Neural crest cell (in vitro differentiated cells): ENCODE results near the gene CCDC7. TPM values are rescaled to one million over a fixed set of nuclear protein-coding genes. Genes with fewer than 3 reads are reported as not detected.

Experiments used
- DNase-seq: peaks from one replicate; pipeline ENCODE4 v3.0.0; 2021; ENCODE audit warnings: low read depth, mixed read lengths, low spot score
- H3K27ac Mint-ChIP-seq: one replicate; pipeline ENCODE4 v1.8.0; 2021; ENCODE audit warnings: mild to moderate bottlenecking, mixed read lengths; ENCODE audit not compliant: unreplicated experiment
- H3K27me3 Mint-ChIP-seq: 2 replicates; pipeline ENCODE4 v1.8.0; 2021; ENCODE audit warnings: low read depth, mild to moderate bottlenecking, mixed read lengths
- H3K36me3 Mint-ChIP-seq: 2 replicates; pipeline ENCODE4 v1.8.0; 2021; ENCODE audit warnings: low read depth, mild to moderate bottlenecking, mixed read lengths
- H3K4me1 Mint-ChIP-seq: 2 replicates; pipeline ENCODE4 v1.8.0; 2021; ENCODE audit warnings: mixed read lengths
- H3K4me3 Mint-ChIP-seq: one replicate; pipeline ENCODE4 v1.8.0; 2021; ENCODE audit warnings: mild to moderate bottlenecking, mixed read lengths
- H3K9me3 Mint-ChIP-seq: 2 replicates; pipeline ENCODE4 v1.8.0; 2021; ENCODE audit warnings: mixed read lengths
- total RNA-seq: library from RNA; stranded (reverse); gene quantifications from 2 replicates; pipeline ENCODE4 v1.2.1, GENCODE V29; 2021
- TF ChIP-seq, protein P1 (sequence below): fragments of 200-600 bp; sonication (generic); conservative IDR thresholded peaks from 2 replicates; pipeline ENCODE4 v1.5.0; 2021; ENCODE audit warnings: antibody characterized with exemption, mild to moderate bottlenecking

Gene CCDC7
- total RNA-seq, 1 donor from 2014 or later = 5.2 TPM

DNA sequence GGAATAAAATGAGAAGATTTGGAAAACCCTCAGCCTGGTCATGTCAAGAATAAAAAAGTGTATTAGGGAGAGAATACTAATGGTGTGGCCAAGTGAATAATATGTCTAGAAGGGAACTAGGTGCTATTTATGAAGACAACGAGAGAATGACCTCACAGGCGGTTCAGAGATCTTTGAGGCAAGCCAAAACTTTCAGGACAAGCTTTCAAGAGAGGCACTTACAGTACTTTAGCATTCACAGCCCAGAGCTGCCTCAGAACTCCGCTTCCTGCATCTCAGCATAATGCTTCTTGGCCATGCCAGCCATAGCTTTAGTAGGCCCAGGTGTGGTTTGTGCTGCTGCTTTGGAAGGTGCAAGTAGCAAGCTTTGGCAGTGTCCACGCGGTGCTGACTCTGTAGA, 37.2 kb upstream of the CCDC7 start:
- H3K4me1 Mint-ChIP-seq = no peaks in the 10 kb centered on the region
- H3K9me3 Mint-ChIP-seq = no peaks in the 10 kb centered on the region
- TF ChIP-seq, protein P1, sequence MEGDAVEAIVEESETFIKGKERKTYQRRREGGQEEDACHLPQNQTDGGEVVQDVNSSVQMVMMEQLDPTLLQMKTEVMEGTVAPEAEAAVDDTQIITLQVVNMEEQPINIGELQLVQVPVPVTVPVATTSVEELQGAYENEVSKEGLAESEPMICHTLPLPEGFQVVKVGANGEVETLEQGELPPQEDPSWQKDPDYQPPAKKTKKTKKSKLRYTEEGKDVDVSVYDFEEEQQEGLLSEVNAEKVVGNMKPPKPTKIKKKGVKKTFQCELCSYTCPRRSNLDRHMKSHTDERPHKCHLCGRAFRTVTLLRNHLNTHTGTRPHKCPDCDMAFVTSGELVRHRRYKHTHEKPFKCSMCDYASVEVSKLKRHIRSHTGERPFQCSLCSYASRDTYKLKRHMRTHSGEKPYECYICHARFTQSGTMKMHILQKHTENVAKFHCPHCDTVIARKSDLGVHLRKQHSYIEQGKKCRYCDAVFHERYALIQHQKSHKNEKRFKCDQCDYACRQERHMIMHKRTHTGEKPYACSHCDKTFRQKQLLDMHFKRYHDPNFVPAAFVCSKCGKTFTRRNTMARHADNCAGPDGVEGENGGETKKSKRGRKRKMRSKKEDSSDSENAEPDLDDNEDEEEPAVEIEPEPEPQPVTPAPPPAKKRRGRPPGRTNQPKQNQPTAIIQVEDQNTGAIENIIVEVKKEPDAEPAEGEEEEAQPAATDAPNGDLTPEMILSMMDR = no peak
- H3K27me3 Mint-ChIP-seq = no peaks in the 10 kb centered on the region
- DNase-seq = no peak
- no peaks in the 10 kb centered on the region for H3K36me3 Mint-ChIP-seq
- no peak overlapping the region for H3K4me3 Mint-ChIP-seq
- H3K27ac Mint-ChIP-seq = no peak overlapping the region

DNA sequence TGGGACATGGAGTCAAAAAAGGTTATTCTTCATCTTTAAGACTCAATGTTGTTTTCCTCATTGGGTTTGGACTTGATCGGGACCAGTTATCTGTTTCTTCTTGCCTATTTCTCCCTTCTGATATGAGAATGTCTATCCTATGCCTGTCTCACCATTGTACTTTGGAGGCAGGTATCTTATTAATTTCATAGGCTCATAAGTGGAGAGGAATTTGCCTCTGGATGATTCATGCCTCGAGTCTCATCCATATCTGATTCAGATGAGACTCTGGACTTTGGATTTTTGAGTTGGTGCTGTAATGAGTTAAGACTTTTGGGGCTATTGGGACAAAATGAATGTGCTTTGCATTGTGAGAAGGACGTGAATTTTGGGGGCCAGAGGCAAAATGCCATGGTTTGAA, 36.2 kb upstream of the CCDC7 start:
- no peak overlapping the region for H3K27ac Mint-ChIP-seq
- TF ChIP-seq, protein P1 = no peak
- H3K36me3 Mint-ChIP-seq = no peaks in the 10 kb centered on the region
- H3K9me3 Mint-ChIP-seq = no peaks in the 10 kb centered on the region
- H3K4me1 Mint-ChIP-seq = no peaks in the 10 kb centered on the region
- no peaks in the 10 kb centered on the region for H3K27me3 Mint-ChIP-seq
- no peak overlapping the region for H3K4me3 Mint-ChIP-seq
- no peak for DNase-seq

DNA sequence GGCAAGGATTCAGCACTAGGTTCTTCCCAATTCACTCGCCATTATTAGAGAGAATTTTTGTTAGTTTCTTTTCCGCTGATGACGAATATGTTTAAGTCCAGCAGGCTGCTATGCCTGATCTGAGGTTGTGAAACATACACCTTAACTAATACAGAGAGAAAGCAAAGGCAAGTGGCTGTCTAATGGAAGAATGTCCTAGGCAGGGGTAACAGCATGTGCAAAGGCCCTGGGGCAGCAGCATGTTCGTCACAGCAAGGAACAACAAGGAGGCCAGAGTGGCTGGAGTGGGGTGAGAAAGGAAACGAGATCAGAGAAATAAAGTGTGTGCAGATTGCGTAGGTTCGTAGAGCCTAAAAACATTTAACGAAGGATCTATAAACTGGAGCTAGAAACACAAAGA, 35.4 kb upstream of the CCDC7 start:
- Mint-ChIP-seq H3K9me3 (no peaks in the 10 kb centered on the region), H3K4me1 (no peaks in the 10 kb centered on the region), H3K27ac (no peak overlapping the region), H3K27me3 (no peaks in the 10 kb centered on the region), H3K36me3 (no peaks in the 10 kb centered on the region), H3K4me3 (no peak overlapping the region)
- TF ChIP-seq, protein P1 = no peak
- DNase-seq = no peak

DNA sequence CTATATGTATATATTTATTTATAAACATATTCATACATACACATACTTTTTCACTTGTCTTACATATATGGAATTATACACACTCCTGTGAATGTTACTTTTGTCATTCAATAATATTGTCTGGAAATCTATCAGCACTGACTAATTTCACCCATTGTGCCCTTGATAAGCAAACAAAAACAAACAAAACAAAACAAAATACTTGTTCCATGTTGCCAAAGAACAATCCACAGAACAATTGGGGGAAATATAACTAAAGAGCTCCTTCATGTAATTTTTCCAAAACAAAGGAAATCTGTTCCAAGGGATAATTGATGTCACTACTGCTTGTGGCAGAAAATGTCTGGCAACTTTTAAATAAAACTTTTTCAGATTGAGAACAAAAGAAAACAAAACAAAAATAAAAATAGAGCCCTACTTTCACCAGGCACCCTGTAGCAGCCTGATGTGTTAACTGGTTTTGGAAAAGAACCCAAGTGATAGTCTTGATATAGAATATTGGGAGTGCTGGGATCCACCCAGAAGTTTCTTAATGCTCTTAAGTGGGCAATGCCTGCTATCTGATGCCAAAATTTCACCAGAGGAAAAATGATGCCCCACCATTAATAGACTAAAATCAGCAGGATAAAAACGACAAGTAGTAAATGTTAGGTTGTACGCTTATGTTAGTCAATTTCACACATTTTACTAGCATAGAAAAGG, 34.0 kb upstream of the CCDC7 start:
- TF ChIP-seq, protein P1 = no peak
- H3K4me1 Mint-ChIP-seq = no peaks in the 10 kb centered on the region
- no peaks in the 10 kb centered on the region for H3K27me3 Mint-ChIP-seq
- H3K4me3 Mint-ChIP-seq = no peak overlapping the region
- H3K27ac Mint-ChIP-seq = no peak overlapping the region
- DNase-seq = no peak
- no peaks in the 10 kb centered on the region for H3K36me3 Mint-ChIP-seq
- H3K9me3 Mint-ChIP-seq = no peaks in the 10 kb centered on the region

DNA sequence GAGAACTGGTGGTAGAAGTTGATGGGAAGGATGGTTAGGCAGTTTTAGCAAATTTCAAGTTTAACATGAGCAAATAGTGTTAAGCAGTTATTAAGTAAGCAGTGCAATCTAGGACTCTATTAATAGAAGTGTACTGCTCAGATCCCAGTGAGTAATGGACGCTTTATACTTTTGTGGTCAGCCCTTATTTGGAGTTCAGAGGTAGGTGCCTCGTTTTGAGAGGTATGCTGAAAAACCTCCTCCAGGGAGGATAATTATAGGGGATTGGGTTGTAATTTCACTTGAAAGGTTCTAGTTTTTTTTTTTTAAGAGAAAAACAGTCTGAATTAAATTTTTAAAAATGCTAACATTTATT, 33.5 kb upstream of the CCDC7 start:
- Mint-ChIP-seq H3K9me3 (no peaks in the 10 kb centered on the region), H3K4me3 (no peak overlapping the region), H3K27ac (no peak overlapping the region), H3K4me1 (no peaks in the 10 kb centered on the region), H3K36me3 (no peaks in the 10 kb centered on the region), H3K27me3 (no peaks in the 10 kb centered on the region)
- DNase-seq = no peak
- TF ChIP-seq, protein P1 = no peak

DNA sequence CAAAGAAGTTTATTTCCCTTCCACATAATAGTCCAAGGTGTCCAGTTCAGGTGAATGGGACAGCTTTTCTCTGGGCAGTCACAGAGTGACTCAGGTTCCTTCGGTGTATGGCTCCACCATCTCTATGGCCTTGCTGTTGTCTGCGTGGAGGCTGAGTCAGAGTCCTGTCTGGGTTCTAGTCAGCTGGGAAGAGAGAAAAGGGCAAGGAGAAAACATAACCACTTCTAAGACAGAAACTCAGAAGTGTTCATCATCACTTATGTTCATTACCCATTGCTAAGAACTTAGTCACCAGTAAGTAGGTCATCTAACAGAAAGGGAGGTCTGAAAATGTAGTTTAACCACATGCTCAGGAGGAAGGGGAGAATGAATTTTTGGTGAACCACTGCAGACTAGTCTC, 32.4 kb upstream of the CCDC7 start:
- H3K4me1 Mint-ChIP-seq = no peaks in the 10 kb centered on the region
- no peaks in the 10 kb centered on the region for H3K27me3 Mint-ChIP-seq
- no peaks in the 10 kb centered on the region for H3K9me3 Mint-ChIP-seq
- DNase-seq = no peak
- no peak overlapping the region for H3K4me3 Mint-ChIP-seq
- TF ChIP-seq, protein P1 = no peak
- no peaks in the 10 kb centered on the region for H3K36me3 Mint-ChIP-seq
- H3K27ac Mint-ChIP-seq = no peak overlapping the region
